Thoracic aorta (tissue), 2 donors: ENCODE data around the gene SIGLEC12. TPM values are rescaled to one million over a fixed set of nuclear protein-coding genes. Genes with fewer than 3 reads are reported as not detected.

ENCODE experiments used
- ATAC-seq: fragments of 150-250 bp; one replicate; pipeline ENCODE4 v1.8.0; 2017; ENCODE audit warnings: low read depth; ENCODE audit not compliant: insufficient number of reproducible peaks, low FRiP score
- DNase-seq: peaks from one replicate; pipeline ENCODE4 v3.0.0-alpha.2; 2020; ENCODE audit warnings: low spot score
- H3K27ac ChIP-seq, 2 donors: fragments of 200-600 bp; sonication (generic); 1 replicate in 1 of 2; 2 replicates in 1 of 2; pipeline ENCODE4 v1.5.1; 2016; ENCODE audit warnings: mild to moderate bottlenecking in 2 of 2, moderate library complexity in 2 of 2
- H3K27me3 ChIP-seq: fragments of 200-600 bp; sonication (generic); replicated peaks from 2 replicates; pipeline ENCODE4 v1.6.0; 2016; ENCODE audit warnings: mild to moderate bottlenecking; ENCODE audit not compliant: insufficient read depth
- H3K36me3 ChIP-seq: fragments of 200-600 bp; sonication (generic); one replicate; pipeline ENCODE4 v1.5.1; 2016
- H3K4me1 ChIP-seq, 2 donors: fragments of 200-600 bp; sonication (generic); 1 replicate in 1 of 2; 2 replicates in 1 of 2; pipeline versions ENCODE4 v1.5.1 to v1.6.0; 2016; ENCODE audit warnings: low read depth in 2 of 2, mild to moderate bottlenecking in 1 of 2; ENCODE audit not compliant: control insufficient read depth in 1 of 2
- H3K4me3 ChIP-seq: fragments of 200-600 bp; sonication (generic); 2 replicates; pipeline ENCODE4 v1.5.1; 2016; ENCODE audit warnings: mild to moderate bottlenecking
- H3K9me3 ChIP-seq: fragments of 200-600 bp; sonication (generic); 2 replicates; pipeline ENCODE4 v1.5.1; 2016
- CTCF ChIP-seq: fragments of 200-600 bp; sonication (generic); IDR thresholded peaks from one replicate; pipeline ENCODE4 v1.5.1; 2019; ENCODE audit warnings: antibody characterized with exemption
- total RNA-seq, 2 donors: library from RNA; depleted of rRNA; stranded (reverse); fragments of >200 nt; gene quantifications; one replicate each; pipeline versions ENCODE4 v1.1.0 to v1.2.3, GENCODE V29; 2016

SIGLEC12 gene
- total RNA-seq, 2 donors from 2014 or later, result 2.2 TPM; not detected in 1

- no peak for TF ChIP-seq CTCF
- ATAC-seq, result no peak
- no peak overlapping the region for H3K4me3 ChIP-seq
Measured at GRCh38 chr19:51547397-51548212, 46.0 kb upstream of the SIGLEC12 start.

DNA sequence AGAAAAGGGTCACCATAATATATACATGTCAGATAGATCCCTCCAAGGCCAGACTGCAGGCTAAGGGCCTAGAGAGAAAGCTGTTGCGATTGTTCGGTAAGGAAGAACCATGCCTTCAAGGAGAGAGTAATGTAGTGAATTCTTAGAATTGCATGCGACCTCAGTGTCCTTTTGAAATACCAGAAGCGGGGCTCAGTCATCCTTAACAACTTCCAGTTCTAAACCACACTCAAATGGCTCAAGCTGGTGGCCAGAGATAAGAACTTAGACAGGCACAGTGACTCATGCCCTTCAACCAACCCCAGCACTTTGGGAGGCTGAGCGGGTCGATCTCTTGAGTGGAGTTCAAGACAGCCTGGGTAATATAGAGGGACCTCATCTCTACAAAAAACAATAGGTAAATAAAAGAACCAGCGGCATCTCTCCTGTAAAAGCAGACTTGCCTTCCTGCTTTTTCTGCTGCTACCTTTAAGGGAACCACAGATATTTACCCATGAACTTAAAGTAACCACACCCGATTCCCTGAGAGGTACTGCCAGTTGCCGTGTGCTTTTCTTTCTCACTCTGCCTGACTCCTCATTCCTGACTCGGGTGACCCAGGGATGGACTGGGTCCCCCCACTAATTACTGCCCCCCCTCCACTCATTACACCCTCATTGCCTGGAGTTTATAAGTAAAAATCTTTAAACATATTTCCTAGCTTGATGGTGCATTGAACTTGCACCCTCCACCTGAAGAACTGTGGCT is 45.2 kb upstream of the SIGLEC12 start:
- TF ChIP-seq CTCF, result no peak

More at GRCh38 chr19:51547397-51548212, 46.0 kb upstream of the SIGLEC12 start:
- no peak overlapping the region for H3K27ac ChIP-seq
- H3K27me3 ChIP-seq, result no peaks in the 10 kb centered on the region
- H3K9me3 ChIP-seq, result no peaks in the 10 kb centered on the region
- H3K4me1 ChIP-seq, result no peaks in the 10 kb centered on the region
- H3K36me3 ChIP-seq, result no peaks in the 10 kb centered on the region
- no peak for DNase-seq

GRCh38 chr19:51546107-51546649 is 44.6 kb upstream of the SIGLEC12 start:
- Histone ChIP-seq H3K9me3 (no peaks in the 10 kb centered on the region), H3K4me1 (no peaks in the 10 kb centered on the region)

More for the DNA sequence above, 45.2 kb upstream of the SIGLEC12 start:
- H3K4me3 ChIP-seq, result no peak overlapping the region
- no peaks in the 10 kb centered on the region for H3K4me1 ChIP-seq
- H3K27ac ChIP-seq, result no peak overlapping the region
- no peaks in the 10 kb centered on the region for H3K36me3 ChIP-seq
- ATAC-seq (no peak), DNase-seq (no peak)
- H3K9me3 ChIP-seq, result no peaks in the 10 kb centered on the region
- no peaks in the 10 kb centered on the region for H3K27me3 ChIP-seq

GRCh38 chr19:51544038-51544437 is 42.4 kb upstream of the SIGLEC12 start:
- Histone ChIP-seq H3K4me1 (no peaks in the 10 kb centered on the region), H3K9me3 (no peaks in the 10 kb centered on the region), H3K27me3 (no peaks in the 10 kb centered on the region), H3K36me3 (no peaks in the 10 kb centered on the region), H3K4me3 (no peak overlapping the region), H3K27ac (no peak overlapping the region)
- DNase-seq (no peak), ATAC-seq (no peak)
- TF ChIP-seq CTCF, result no peak

More at GRCh38 chr19:51546107-51546649, 44.6 kb upstream of the SIGLEC12 start:
- ATAC-seq (no peak), DNase-seq (no peak)
- Histone ChIP-seq H3K27ac (no peak overlapping the region), H3K27me3 (no peaks in the 10 kb centered on the region), H3K4me3 (no peak overlapping the region), H3K36me3 (no peaks in the 10 kb centered on the region)
- no peak for TF ChIP-seq CTCF

DNA sequence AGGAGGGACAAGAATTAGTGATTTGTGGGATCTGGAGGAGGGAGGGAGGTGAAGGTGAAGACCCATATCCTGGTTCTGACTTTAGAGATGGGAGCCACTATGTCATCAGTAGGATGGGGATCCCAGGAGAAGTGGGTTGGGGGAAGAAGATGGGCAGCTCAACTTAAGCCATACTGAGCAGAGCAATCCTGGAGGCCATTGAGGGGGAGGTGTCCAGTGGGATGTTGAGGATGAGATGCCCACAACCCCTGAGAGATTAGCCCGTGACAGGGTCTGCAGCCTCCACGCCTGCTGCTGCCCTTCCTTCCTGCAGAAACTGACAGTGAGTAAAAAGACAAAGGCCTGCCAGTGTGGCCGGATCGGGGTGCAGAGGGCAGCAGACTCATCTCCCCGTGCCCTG is 41.1 kb upstream of the SIGLEC12 start:
- no peaks in the 10 kb centered on the region for H3K9me3 ChIP-seq
- H3K27ac ChIP-seq, result no peak overlapping the region
- TF ChIP-seq CTCF, result no peak
- no peak for DNase-seq
- no peak overlapping the region for H3K4me3 ChIP-seq
- no peak for ATAC-seq
- no peaks in the 10 kb centered on the region for H3K36me3 ChIP-seq
- no peaks in the 10 kb centered on the region for H3K27me3 ChIP-seq
- no peaks in the 10 kb centered on the region for H3K4me1 ChIP-seq
